ENCODE data around the gene FAM83G.
"Not testable (repeated sequence)": the region's sequence is repeated elsewhere in the genome, so short reads cannot be mapped to it uniquely, and the experiment has no call there.

The FAM83G gene

GRCh38 chr17:18949566-18949965 is 55.0 kb downstream of the FAM83G start:
- no peak for DNase-seq

DNA sequence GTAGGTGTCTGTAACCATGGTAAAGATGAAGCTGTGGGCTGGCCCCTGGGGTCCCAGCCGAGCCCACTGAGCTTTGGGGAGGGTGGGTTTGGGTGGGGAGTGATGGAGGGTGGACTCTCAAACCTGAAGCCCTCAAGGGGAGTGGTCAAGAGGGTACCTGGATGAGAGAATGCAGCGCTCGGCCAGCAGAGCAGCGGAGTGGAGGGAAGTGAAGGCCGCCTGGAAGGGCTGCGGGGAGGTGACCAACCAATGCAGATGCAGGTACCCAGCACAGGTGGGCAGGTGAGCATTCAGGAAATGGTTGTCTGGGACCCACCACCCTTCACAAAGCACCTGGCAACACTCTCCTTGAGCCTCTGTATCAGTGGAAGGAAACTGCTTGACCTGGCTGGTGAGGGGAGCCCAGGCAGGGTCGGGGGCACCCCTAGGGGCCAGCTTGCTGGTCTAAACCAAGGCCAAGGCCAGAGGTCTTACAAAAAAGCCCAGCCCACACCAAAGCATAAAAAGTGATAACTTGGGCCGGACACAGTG is 56.0 kb downstream of the FAM83G start:
- no peak for DNase-seq

DNA sequence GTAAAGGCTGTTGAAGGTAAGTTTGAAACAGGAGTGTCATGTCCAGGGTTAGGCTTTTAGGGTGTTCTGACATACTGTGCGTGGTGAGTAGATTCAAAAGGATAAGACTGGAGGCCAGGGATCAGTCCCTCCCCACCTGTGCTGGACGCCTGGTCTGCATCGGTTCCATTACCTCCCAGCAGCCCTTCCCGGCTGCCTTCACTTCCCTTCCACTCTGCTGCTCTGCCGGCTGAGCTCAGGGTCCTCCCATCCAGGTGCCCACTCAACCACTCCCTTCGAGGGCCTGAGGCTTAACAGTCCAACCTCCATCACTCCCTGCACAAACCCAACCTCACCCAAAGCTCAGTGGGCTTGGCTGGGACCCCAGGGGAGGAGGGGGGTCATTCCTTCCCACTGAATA is 56.7 kb downstream of the FAM83G start:
- DNase-seq, result no peak

DNA sequence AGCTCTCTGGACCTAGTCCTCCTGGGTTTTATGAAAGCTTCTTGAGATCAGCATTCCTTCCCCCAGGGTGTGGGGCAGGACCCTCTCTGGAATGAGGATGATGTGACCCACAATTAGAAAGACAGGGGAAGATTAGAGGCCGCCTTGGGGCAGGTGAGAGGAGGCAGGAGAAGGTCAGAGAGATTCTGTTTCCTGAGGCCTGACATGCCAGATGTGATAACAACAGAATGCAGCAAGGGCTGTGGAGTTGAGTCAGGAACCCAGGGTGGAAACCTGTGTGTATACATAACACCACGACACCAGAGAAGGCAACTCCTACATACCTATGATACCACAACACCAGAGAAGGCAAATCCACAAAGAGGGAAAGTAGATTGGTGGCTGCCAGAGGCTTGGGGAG is 58.0 kb downstream of the FAM83G start:
- no peak for DNase-seq

DNA sequence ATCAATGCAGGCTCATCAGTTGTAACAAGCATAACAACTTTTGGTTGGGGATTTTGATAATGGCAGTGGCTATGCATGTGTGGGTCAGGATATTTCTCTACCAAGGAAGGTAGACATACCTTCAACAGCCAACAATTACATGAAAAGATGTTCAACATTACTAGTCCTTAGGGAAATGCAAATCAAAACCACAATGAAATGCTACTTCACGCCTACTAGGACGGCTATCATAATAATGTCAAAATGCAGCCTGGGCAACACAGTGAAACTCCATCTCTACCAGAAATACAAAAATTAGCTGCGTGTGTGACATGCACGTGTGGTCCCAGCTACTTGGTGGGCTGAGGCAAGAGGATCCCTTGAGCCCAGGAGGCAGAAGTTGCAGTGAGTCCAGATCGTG is 59.9 kb downstream of the FAM83G start:
- DNase-seq, result no peak

DNA sequence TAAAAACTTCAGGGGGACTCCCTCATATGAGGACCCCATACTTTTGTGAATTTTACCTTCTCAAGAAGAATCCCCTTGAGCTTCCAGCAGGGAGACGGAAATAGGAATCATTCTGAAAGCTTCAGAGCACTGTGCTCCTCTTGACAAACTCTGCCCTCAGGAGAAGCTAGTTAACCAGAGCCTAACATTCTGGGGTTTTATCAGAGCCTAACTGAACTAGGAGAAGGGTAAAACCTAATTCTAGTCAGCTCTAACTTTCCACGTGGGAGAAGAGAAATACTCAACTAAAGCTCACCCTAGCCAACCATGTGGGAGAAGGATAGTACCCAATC is 65.9 kb downstream of the FAM83G start:
- DNase-seq, result no peak

DNA sequence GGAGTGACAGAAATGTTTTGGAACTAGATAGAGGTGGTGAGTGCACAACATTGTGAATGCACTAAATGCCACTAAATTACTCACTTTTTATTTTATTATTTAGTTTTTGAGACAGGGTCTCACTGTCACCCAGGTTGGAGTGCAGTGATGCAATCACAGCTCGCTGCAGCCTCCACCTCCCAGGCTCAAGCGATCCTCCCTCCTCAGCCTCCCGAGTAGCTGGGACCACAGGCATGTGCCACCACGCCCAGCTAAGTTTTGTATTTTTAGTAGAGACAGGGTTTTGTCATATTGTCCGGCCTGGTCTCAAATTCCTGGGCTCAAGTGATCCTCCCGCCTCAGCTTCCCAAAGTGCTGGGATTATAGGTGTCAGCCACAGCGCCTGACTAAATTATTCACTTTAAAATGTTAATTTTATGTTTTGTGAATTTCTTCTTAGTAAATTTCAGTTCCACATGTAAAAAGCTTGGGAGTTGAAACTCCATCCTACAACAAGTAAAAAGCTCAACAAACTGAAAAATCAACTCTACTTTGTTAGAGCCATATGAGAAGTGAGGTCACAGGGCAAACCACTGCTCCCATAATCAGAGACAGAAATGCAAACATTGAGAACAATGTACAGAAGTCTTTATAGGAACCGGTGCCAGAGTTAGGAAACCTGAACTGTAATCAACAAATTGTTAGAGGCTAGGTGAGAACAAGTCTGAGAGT is 66.4 kb downstream of the FAM83G start:
- no peak for DNase-seq

DNA sequence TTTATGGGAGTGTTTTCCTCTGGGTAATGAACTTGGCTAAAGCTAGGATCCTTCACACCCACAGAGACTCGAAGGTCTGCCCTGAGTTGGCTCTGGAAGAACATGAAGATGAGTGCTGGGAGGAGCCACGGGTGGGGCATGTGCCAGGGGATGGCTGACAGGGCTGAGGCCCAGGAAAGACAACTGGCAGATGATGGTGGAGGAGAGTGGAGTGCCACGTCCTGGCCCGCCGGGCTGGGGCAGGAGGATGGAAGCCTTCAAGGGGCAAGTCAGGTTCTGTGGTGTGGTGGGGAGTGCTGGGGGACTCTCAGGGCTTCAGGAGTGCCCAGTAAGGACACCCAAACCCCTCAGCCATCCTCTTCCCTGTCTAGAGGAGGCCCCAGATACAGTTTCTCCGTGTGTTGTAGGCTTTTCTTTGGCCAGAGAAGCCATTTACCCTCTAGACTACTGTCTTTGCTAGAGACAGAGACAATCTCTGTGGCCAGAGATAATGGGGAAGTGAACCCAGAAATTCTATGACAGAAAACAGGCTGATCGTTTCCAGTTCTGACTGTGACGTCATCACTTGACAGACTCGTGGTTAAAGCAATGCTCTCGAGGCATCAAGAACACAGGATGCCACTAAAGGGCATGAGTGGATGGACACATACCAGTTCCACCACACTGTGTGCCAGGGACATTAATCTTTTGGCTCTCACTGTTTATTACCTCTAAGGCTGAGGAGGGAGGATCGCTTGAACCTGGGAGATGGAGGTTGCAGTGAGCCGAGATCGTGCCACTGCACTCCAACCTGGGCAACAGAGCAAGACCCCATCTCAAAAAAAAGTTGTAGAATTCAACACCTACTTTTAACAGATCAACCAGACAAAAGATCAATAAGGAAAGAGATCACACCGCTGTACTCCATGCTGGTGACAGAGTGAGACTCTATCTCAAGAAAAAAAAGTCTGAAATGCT is 71.2 kb downstream of the FAM83G start:
- DNase-seq, result no peak

DNA sequence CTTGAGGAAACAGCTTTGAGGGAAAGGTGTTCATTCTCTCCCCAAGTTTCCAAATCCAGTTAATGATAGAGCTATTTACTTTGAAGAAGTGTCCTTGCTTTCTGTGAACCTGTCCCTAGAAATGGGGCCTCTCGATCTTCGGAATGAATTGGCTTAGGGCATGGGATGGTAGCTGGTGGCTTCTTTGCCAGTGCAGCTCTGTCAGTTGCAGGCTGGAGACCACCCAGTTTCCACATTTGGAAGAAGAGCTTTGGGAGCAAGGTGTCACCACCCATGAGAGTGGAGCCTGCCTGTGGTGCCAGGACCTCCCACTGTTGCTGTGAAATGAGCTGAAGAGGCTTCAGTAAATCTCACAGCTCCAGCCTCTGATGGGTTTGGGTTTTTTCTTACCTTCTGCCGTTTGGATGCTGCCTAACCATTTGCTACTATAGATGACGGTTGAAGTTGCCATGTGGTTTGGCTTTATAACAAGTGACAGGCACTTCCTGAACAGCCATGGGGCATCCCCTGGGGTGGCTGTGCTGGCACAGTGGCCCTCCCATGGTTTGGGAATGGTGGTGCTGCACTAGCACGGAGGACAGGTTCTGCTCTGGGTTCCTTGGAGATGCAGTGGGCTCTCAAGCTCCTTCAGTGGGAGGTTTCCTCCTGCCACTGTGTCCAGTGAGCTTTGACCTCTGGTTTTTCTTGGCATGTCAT is 72.1 kb downstream of the FAM83G start:
- no peak for DNase-seq

- no peak for DNase-seq
Measured at GRCh38 chr17:18928628-18929125, 75.9 kb downstream of the FAM83G start.

- no peak for DNase-seq
Measured at GRCh38 chr17:18925187-18925586, 79.4 kb downstream of the FAM83G start.

- DNase-seq, result not testable (repeated sequence)
Measured at GRCh38 chr17:18922596-18922995, 82.0 kb downstream of the FAM83G start.

GRCh38 chr17:18921912-18922451 is 82.6 kb downstream of the FAM83G start:
- no peak for DNase-seq

GRCh38 chr17:18921485-18921884 is 83.1 kb downstream of the FAM83G start:
- DNase-seq, result no peak

DNA sequence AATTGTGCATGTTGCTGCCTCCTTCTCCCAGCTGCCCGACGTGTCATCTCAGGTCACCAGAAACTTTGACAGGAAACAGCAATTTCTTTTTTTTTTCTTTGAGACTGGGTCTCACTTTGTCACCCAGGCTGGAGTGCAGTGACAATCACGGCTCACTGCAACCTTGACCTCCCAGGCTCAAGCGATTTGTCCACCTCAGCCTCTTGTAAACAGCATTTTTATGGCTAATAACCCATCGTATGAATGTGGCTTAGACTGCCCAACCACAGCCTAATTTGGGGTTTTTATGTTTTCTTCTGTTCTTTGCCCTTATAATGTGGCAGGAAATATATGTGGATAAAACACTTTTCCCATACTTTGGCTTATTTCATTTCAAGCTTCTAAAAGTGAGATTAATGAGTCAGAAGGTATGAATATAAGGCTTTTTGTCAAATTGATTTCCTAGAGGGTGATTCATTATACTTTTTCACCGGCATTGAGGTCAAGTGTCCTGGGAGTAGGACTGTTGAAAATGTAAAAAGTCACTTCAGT is 83.6 kb downstream of the FAM83G start:
- DNase-seq, result no peak

- DNase-seq, result no peak
Measured at GRCh38 chr17:18919963-18920362, 84.6 kb downstream of the FAM83G start.

All from CD4-positive, alpha-beta T cell treated with Interleukin-4 for 4 hours (primary cell).